Stimulated activated CD4-positive, alpha-beta T cell treated with anti-CD3 and anti-CD28 coated beads, Interleukin-4, amount 100 ng/mL, for 4 hours (primary cell): ENCODE results near the gene FILIP1L.

Source experiments
- DNase-seq, 2 experiments: peaks; one replicate each; pipeline ENCODE4 v3.0.0-alpha.2; 2020

FILIP1L gene

DNA sequence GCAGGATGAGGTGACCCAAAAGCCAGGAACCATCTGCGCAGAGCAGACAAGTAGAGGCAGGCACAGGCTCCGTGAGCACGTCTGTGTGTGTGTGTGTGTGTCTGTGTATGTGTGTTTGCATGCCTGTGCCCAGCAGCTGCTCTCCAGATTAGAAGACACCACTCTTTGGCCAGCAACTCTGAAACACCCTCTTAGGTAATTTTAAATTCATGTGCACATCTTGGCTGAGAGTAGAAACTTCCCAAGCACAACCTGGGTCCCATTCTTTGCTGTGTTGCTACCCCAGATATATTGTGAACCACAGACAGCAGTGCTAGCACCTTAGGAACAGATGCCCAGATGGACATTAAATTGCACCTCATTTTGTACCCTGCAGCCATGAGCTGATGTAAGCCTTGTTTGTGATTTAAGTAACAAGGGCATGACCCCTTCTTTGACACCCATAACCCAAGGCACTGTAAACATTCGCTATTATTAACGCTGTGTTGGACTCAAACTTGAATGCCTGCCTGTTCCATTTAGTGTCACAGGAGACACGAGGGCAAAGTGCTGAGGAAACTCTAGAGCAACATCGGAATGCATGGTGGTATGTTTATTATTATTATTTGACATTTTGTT lies at the start of gene FILIP1L:
Gene FILIP1L (minus strand): TSS at position 89 of the 618 bp plus-strand sequence.
- no peak for DNase-seq

DNA sequence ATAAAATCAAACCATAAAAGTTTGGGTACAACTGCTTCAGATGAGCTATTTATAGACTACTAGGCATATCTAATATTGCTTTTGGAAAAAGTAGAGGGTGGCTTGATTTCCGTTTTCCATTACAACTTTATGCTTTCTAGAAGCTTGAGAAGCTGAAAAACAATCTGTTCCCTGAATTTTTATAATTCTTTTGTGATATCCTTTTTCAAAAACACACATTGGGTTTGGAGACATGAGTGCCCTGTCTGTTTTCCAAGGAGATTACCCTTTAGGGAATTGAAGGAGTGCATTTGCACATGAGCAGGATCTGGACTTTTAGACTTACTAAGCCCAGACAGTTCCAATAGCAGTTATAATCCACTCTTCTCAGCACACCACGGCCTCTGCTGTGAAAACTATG lies 49.5 kb upstream of the FILIP1L start:
- DNase-seq = no peak

DNA sequence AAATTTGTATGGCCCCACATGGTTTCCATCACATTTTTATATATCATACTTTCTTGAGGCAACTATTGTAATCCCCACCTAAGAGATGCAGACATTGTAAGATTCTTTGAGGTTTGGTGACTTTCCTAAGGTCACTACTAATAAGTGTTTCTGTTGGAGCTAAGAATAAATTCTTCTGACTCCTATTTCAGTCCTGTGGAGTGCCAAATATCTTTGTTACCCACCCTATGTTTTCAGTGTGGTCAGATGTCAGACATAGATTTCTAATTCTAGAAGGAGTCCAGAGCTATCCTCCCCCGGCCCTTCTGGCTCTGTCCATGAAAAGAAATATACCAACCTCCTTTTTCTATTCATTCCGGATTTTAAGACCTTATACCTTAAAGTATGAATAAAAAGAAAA lies 46.2 kb upstream of the FILIP1L start:
- DNase-seq = no peak

DNA sequence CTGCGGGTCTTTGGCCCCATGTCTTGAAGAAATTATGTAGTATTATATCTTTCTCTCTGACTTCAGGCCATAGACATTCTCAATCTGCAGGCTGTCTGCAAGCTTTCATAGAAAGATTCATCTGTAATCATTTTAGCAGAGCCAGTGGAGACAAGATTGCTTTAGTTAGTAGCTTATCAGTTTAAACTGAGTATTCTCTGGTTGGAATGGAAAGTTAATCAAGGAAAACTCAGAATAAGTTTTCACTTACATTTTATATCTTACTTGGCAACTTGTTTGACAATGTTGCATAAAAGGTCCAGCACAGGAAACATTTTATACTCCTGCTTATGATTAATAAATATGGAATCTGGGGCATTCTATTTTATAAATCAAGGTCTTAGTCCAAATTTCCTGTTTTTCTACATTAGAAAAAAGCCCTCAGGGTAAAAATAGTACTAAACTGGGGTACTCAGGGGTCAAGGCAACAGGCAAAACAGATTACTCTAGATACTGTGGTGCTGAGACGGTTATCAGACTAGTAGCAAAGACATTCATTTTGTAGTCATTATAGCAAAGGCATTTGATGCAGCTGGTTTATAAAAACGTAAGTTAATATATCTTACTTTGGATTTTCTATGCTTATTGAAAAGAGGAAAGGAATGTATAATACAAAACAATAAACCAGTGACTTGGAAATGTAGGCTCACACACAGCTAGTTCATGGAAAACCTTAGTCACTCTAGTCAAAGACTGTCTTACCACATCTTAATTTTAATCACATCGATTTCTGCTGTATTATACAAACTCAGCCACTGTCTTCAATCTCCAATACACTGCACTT lies 45.2 kb upstream of the FILIP1L start:
- DNase-seq = no peak

DNA sequence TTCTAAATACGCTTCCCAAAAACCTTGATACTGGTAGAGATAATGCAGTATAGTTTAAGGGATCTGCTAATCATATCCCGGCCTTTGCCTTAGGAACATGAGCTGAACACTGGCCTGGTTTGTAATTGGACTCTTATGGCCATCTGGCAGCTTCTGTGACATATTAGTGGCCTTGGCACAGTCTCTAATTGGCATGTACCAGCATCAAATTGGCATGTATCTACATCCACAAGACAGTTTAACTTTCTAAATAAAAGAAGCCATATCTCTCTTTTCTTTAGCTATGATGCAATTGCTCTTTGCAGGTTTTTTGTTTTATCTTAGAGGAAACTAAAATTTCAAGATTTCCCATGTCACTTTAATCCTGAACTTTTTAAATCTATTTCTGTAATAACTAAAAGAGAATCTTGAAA lies 44.6 kb upstream of the FILIP1L start:
- no peak for DNase-seq

DNA sequence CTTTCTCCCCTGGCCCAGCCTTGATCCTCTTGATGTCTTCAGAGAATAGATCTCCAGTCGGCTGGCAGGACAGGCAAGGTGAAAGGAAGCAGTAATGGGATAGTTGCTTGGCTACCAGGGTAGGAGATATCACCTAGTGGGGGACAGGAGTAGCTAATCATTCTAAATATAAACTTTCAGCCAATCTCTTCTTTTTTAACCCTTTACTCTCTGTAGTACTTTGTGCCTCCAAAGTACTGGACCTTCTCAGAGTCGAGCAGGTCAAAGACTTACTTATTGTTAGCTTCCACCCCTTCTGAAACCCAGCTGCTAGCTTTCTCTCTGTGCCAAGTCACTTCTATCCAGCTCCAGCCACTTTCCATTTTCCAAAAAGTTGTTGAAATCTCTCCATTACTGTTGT lies 43.4 kb upstream of the FILIP1L start:
- no peak for DNase-seq

DNA sequence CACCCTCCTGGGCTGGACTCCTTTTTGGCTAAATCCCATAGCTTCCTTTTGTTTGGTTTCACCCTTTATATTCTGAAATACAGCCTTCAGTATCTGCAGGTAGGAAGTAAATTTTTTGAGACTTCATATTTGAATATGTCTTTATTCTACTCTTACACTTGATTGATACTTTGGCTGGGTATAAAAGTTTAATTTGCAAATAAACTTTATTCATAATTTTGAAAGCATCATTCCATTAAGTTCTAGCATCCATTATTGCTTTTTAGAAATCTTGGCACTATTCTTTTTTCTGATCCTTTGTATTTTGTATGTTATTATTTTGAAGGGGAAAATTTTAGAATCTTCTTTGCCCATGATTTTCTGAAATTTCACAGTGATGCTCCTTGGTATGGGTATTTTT lies 41.3 kb upstream of the FILIP1L start:
- DNase-seq = no peak

DNA sequence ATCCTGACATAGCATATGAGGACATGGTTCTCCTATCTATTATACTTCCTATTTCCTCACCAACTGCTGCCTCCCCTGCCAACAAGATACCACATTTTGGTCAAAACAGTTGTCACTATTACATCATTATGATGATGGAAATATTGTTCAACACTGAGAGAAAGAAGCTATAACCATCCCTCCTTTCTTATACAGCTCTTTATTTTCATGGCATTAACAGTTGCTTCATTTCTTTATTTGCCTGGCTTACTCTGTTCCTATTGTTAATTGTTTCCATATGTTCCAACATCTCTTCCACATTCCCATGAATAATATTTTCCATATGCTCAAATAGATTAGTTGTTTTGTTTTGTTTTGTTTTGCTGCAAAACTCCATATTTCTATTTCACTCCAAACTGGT lies 40.8 kb upstream of the FILIP1L start:
- DNase-seq = no peak

DNA sequence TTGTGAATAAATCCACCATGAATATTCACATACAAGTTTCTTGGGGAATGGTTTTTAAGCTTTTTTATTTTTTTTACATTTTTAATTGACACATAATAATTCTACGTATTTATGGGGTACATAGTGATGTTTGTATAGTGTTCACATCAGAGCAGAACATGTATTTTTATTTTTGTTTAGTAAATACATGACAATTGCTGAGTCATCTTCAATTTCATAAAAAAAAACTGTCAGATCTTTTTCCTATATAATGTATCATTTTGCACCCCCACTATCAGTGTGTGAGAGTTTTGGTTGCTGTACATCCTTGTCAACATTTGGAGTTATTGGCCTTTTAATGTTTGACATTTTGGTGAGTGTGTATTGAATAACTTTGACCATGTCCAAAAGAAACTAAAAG lies 39.9 kb upstream of the FILIP1L start:
- no peak for DNase-seq

DNA sequence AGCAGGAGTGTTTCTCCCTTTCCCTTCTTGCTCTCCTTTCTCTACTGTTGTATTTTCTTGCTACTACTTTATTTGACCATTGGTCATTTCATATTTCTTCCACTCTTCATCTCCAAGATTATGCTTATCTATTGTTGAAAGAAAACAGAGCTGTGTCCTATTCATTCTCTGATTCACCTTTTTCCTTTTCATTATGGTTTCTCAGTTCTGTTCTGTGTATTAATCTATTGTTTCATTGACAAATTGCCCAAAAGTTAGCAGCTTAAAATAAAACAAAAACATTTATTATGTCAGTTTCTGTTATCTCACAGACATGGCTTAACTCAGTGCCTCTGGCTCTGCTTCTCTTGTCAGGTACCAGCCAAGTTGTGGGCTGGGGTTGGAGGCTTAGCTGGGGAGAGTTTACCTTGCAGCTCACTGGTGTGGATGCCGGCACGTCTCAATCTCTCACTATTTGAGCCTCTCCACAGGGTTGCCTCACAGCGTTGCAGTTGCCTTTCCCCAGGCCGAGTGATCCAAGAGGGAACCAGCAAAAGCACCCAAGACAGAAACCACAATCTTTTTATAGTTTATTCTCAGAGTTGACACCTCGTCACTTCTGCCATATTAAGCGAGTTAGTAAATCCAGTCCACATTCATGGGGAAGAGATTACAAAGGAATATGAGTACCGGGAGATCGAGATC lies 36.9 kb upstream of the FILIP1L start:
- DNase-seq = no peak

DNA sequence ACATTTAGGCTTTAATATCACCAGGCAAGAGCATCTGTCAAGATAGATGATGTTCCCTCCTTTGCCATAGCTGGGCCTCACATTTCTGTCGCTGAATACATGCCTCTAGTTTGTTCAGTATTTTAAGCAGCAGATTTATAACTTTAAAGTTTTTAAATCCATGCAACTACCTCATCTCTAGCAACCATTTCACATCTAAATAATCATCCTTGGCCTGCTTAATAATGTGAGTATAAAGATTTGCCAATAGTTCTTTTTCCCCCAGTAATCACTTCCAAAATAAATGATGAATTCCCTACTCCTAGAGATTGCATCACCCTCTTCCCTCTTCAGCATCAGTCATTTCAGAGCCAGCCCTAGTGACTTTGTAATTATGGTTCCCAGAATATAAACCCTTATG lies 36.2 kb upstream of the FILIP1L start:
- no peak for DNase-seq

DNA sequence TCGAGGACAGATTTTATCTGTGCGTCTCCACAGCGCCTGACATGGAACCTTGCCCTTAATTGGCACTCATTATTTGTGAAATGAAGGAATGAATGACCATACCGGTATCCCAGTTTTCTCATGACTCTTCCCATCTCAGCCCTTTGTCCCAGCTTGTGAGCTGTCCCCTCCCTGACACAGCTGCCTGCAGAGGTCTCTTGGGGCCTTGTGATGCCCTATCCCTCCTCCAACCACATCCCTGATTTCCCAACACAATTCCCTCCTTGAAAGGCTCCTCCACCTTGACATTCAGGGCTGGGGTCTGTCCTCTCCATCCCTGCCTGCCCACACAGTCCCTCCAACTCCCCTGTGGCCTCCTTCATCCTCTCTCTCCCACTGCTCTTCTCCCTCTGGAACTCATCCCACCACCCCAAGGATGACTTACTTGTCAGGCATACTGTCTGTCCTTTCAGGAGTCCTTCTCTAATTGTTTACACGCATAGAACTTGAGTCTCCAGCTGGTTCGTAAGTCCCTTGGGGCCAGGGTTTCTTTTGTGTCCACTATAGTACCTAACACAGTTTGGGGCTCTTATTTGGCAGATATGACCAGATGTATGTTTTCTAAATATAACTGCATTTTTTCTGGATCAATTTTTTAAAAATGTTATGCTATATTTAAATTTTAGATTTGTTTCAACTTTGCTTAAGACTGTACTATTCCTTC lies 35.6 kb upstream of the FILIP1L start:
- no peak for DNase-seq

DNA sequence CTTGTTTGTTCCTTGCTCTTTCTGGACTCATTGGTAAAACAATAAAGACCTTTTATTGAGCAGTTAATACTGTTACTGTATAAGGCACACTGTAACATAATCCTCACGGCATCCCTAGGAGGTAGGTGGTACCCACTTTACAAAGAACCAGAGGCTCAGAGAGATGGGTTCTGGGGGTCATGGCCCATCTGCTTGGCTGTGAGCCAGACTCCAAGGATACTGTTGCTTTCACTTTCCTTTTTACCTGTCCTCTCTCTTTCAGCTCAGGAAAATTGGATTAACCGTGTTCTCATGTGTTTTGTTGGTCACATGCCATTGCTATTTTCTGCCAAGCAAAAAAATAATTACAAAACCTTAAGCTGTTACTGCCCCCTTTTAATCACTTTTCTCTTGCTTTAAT lies 34.8 kb upstream of the FILIP1L start:
- DNase-seq = no peak

DNA sequence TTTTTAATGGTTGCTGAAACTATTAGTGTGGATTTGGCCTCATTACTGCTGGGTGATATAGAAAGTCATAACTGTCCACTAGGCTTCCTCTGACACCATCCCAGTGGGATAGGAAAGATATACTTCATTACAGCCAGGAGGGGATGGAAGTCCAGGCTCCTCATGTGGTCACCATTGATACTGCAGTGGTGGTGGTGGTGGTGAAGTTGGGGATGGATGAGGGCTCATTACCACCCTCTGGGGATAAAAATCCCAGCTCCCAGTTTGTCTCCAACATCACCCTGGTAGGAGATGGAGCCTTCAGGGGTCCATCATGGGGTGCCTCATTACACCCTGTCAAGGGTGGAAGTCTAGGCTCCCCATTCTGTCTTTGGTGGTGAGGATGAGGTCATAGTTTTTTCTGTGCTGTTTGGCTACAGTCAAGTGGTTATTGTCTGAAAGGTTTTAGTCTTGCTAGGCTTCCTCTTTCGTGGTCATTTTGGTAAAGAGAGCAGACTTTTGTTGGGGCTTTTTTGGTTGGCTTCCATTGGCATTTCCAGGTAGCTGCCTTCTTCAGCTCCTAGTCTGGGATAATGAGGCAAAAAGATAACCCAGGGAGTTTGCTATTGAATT lies 30.1 kb upstream of the FILIP1L start:
- no peak for DNase-seq

DNA sequence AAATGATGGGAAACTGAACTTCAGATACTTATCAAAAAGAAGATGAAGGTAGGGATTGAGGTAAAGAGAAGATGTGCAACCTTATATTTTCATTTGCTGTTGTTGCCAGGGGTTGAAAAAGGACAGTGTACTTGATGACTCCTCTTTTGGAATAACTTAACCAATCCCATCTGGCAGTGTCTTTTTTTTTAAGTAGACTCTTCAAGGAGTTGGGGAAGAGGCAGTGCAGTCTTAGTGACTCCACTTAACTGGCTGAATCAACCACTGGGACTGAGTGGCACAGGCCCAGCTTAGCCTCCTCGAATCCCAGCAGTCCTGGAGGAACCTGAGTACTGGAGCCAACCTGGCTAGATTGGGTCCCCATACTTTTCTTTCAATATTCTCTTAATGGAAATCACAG lies 27.3 kb upstream of the FILIP1L start:
- DNase-seq = no peak

DNA sequence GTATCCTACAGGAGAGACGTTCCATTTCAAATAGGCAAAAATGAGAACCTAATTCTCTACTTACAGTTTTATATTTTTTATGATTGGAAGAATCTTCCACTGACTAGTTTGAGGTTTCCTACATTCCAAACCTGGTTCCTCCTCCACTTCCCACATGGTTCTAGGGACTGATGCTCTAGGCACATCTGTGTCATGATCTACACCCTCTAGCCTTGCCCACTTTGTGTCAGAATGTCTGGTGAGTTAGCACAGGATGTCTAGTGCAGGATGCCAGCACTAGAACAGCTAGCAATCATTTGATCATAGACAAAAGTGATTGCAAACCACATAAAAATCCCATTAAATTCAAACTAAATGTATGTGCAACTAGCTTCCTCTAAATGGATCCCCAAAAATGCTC lies 26.7 kb upstream of the FILIP1L start:
- DNase-seq = no peak

DNA sequence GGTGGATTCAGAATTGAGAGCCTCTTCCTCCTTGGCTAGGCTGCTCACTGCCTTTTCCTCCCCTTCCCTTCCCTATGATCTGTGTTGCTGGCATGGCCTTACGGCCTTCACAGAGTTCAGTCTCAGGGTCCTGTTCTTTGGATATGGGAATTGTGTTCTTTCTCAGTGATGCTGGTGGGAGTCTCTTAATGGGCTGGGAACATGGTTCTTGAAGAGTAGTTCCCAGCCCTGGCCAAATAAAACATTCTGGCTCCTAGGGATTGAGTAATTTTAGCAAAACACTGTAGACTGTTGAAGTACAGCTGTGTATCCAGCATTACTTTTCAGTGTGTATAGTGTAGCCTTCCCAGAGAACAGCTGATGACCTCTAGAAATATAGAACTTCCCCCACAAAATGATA lies 22.6 kb upstream of the FILIP1L start:
- DNase-seq = no peak

DNA sequence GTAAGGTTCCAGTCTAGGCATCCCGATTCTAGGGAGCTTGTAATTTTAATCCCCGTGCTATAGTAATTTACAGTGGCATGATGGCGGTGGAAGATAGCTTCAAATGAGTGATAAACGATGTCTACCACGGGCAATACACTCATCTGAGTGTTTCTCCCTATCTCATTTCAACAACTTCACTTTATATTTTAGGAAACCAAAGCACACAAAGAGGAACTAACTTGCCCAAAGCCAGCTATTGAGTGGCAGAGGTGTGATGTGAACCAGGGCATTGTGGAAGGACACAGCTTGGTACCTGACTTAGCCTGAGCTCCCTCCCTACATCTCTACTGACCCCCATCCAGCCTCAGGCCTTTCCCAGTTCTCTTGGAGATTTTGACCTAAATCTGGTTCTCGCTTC lies 16.9 kb upstream of the FILIP1L start:
- DNase-seq = no peak

DNA sequence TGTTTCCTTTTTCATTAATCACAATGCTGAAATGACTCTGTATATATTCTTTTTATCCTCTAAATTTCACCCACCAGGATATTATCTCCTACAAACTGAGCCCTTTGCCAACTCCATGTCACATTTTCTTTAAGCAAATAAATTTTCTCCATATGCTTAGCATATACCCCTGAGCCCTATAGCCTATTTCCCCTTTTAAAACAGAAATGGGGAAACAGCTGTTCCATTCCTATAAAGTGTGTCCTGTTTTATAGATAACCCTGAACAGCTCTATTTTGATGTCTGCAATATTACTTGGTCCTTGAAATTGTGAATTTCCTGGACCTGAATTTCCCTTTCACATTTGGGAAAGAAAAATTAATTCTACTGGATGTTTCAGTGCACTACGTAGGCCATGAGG lies 15.6 kb upstream of the FILIP1L start:
- no peak for DNase-seq

DNA sequence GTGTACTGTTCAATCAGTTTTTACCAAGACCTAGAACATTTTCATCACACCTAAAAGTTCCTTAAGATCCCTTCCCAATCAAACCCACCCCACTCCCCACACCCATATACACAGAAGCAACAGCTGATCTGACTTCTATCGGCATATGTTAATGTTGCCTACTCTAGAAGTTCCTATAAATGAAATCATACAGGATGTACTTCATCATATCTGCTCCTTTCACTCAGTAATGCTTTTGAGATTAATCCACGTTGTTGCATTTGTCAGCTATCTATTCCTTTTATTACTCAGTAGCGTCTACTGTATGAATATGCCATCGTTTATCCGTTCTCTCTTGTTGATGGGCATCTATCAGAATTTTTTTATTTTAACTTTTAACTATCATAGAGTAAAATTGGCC lies 14.3 kb upstream of the FILIP1L start:
- DNase-seq = no peak

DNA sequence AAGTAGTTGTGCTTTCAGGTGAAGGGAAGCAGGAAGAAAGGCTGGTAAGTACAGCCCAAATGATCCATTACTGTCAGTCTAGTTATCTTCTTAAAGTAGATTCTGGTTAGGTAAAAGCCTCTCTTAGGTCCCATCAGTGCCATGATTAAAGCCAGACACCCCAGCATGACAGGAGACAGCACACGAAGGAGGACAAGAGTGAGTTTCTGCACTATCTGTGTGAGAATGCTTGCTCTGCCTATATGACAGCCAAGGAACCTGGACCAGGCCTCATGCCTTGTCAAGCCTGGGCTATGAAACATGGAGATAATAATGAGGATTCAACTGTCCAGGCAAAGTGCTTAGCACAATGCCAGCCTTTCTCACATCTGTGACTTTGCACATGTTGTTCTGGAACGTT lies 13.5 kb upstream of the FILIP1L start:
- no peak for DNase-seq

DNA sequence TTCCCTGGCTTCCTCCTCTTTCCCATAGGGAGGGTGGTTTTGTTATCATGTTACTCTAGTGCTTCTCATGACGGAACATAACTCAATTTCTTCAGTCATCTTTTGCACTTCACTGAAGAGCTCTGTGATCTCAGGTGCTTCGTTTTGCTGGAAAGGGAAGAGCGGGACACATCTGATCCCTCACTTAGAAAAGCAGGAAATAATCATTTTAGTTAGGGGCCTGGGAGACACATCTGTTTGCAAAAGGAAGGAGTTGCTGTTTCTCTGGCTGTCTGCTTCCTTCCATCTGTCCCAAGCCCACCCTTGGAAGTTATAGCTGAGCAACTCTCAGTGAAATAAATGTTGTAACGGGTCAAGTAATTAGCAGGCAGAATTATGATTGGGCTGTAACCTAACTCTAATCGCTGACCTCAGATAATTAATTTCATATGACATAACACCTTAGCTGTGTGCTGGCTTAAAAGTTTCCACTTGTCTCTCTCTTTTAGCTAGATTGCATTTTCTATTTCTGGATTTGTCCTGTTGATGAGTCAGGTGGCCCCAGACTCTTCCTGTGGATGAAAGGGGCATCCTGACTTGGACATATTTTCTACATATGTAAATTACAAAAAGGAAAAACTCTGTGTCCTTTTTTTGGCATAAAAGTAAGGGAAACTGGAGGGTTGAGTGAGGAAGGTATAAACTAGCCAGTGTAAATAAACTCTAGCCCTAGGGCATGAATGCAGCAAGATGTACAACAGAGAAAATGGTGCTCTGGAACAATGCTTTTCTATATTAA lies 11.0 kb upstream of the FILIP1L start:
- no peak for DNase-seq
